Colonic mucosa (tissue), 4 donors: Measurements from ENCODE around the gene OSTC. TPM values are rescaled to one million over a fixed set of nuclear protein-coding genes. Genes with fewer than 3 reads are reported as not detected.

Source experiments
- DNase-seq: peaks from one replicate; pipeline ENCODE4 v3.0.0-alpha.2; 2020
- H3K27ac ChIP-seq: fragments of 200-600 bp; one replicate; pipeline ENCODE4 v1.8.0; 2021
- H3K27me3 ChIP-seq: fragments of 200-600 bp; one replicate; pipeline ENCODE4 v1.8.0; 2021
- H3K36me3 ChIP-seq: fragments of 200-600 bp; one replicate; pipeline ENCODE4 v1.8.0; 2021
- H3K4me1 ChIP-seq: fragments of 200-600 bp; one replicate; pipeline ENCODE4 v1.8.0; 2021; ENCODE audit warnings: mild to moderate bottlenecking
- H3K4me3 ChIP-seq: fragments of 200-600 bp; one replicate; pipeline ENCODE4 v1.8.0; 2021
- H3K9ac ChIP-seq, 2 donors: one replicate each; pipeline ENCODE4 v1.7.0; 2013; ENCODE audit warnings: control low read depth in 2 of 2, low read depth in 2 of 2, low read length in 2 of 2
- H3K9me3 ChIP-seq: fragments of 200-600 bp; one replicate; pipeline ENCODE4 v1.8.0; 2021
- CTCF ChIP-seq: fragments of 200-600 bp; IDR thresholded peaks from one replicate; pipeline ENCODE4 v1.8.0; 2022; ENCODE audit warnings: antibody characterized with exemption, mild to moderate bottlenecking
- intact Hi-C: fragments of 100-400 bp; cut with DNase I; formaldehyde crosslinking; loops from one replicate; pipeline ENCODE4 v1.14.1; 2022
- total RNA-seq, 2 donors: library from RNA; stranded (reverse); fragmentation: NEBNext Ultra II Directional in 1 of 2; extraction: Animal tissue kit (Norgen Biotek cat#: 25700) in 1 of 2; gene quantifications; one replicate each; pipeline ENCODE4 v1.2.1, GENCODE V29; 2021
- donor health status: healthy.
- donor health status: DM: no; HTN: no; CAD: no.
- donor health status: DM: no; HTN: no; CAD: no.

OSTC gene
- total RNA-seq, 2 donors from 2014 or later = 81.4 to 93.7 TPM

- Histone ChIP-seq H3K4me1 (no peaks in the 10 kb centered on the region), H3K27me3 (no peaks in the 10 kb centered on the region), H3K27ac (no peak overlapping the region), H3K36me3 (no peaks in the 10 kb centered on the region), H3K4me3 (no peak overlapping the region), H3K9me3 (no peaks in the 10 kb centered on the region), H3K9ac (no peak overlapping the region)
- no peak for DNase-seq
- TF ChIP-seq CTCF = no peak
- intact Hi-C loops = loop anchor here (10.0 kb wide), 1 partner anchor 721 kb away; no protein-coding TSS in a partner anchor
Observed at GRCh38 chr4:108683479-108683878, 33.1 kb downstream of the OSTC start.

GRCh38 chr4:108685036-108685686, 34.8 kb downstream of the OSTC start:
- no peak overlapping the region for H3K9ac ChIP-seq
- intact Hi-C loops = loop anchor here (10.0 kb wide), 1 partner anchor 720 kb away; no protein-coding TSS in a partner anchor
- no peaks in the 10 kb centered on the region for H3K9me3 ChIP-seq
- no peaks in the 10 kb centered on the region for H3K36me3 ChIP-seq
- no peak for DNase-seq
- H3K4me1 ChIP-seq = no peaks in the 10 kb centered on the region
- H3K27ac ChIP-seq = no peak overlapping the region
- TF ChIP-seq CTCF = no peak
- H3K4me3 ChIP-seq = no peak overlapping the region
- H3K27me3 ChIP-seq = no peaks in the 10 kb centered on the region

GRCh38 chr4:108690738-108691137, 40.3 kb downstream of the OSTC start:
- no peaks in the 10 kb centered on the region for H3K36me3 ChIP-seq
- no peaks in the 10 kb centered on the region for H3K27me3 ChIP-seq
- H3K4me1 ChIP-seq = no peaks in the 10 kb centered on the region
- no peak for DNase-seq
- intact Hi-C loops = no loop called here
- no peak overlapping the region for H3K4me3 ChIP-seq
- no peak overlapping the region for H3K27ac ChIP-seq
- H3K9ac ChIP-seq = no peak overlapping the region
- no peaks in the 10 kb centered on the region for H3K9me3 ChIP-seq
- no peak for TF ChIP-seq CTCF

GRCh38 chr4:108693211-108693610, 42.8 kb downstream of the OSTC start:
- H3K9me3 ChIP-seq = no peaks in the 10 kb centered on the region
- DNase-seq = no peak
- no peaks in the 10 kb centered on the region for H3K27me3 ChIP-seq
- no peak for TF ChIP-seq CTCF
- H3K4me1 ChIP-seq = no peaks in the 10 kb centered on the region
- H3K27ac ChIP-seq = no peak overlapping the region
- H3K36me3 ChIP-seq = no peaks in the 10 kb centered on the region
- intact Hi-C loops = no loop called here
- H3K9ac ChIP-seq = no peak overlapping the region
- H3K4me3 ChIP-seq = no peak overlapping the region

GRCh38 chr4:108693819-108694218, 43.4 kb downstream of the OSTC start:
- Histone ChIP-seq H3K4me3 (no peak overlapping the region), H3K9me3 (no peaks in the 10 kb centered on the region), H3K4me1 (no peaks in the 10 kb centered on the region), H3K27me3 (no peaks in the 10 kb centered on the region), H3K27ac (no peak overlapping the region), H3K9ac (no peak overlapping the region), H3K36me3 (no peaks in the 10 kb centered on the region)
- no peak for TF ChIP-seq CTCF
- DNase-seq = no peak
- intact Hi-C loops = no loop called here
